Gastrocnemius medialis (tissue), 4 donors: ENCODE results near the gene GABRE.

ENCODE experiments used
- CTCF ChIP-seq, 5 experiments: fragments of 450-650 bp in 3 of 5; fragments of 200-600 bp in 2 of 5; sonication (generic) in 2 of 5; IDR thresholded peaks in 4 of 5; conservative IDR thresholded peaks in 1 of 5; 1 replicate in 4 of 5; 2 replicates in 1 of 5; pipeline ENCODE4 v1.5.1; 2016 to 2019; ENCODE audit warnings: antibody characterized with exemption in 5 of 5, mild to moderate bottlenecking in 3 of 5, moderate library complexity in 3 of 5
- POLR2A ChIP-seq, 2 donors: fragments of 450-650 bp; IDR thresholded peaks; one replicate each; pipeline ENCODE4 v1.6.1; 2017; ENCODE audit warnings: antibody characterized with exemption in 2 of 2, mild to moderate bottlenecking in 2 of 2, moderate library complexity in 2 of 2

GRCh38 chrX:151938172-151938571 lies 36.3 kb downstream of the GABRE start:
- TF ChIP-seq CTCF (IDR thresholded peaks at IDR 0.05 in 4 of 5, conservative IDR thresholded peaks at IDR 0.05 in 1 of 5) (no peak), POLR2A (IDR thresholded peaks at IDR 0.05) (no peak)
